Type B pancreatic cell (in vitro differentiated cells): ENCODE results near the gene NALCN. TPM values are rescaled to one million over a fixed set of nuclear protein-coding genes. Genes with fewer than 3 reads are reported as not detected.
A peak's percentile ranks its signal among the peaks of the same experiment; 100 is the strongest.

Experiments
- DNase-seq: peaks from one replicate; pipeline ENCODE4 v3.0.0; 2021; ENCODE audit warnings: mixed read lengths; ENCODE audit not compliant: unreplicated experiment; ENCODE audit errors: extremely low spot score
- H3K27ac Mint-ChIP-seq: 2 replicates; pipeline ENCODE4 v1.8.0; 2021; ENCODE audit warnings: mild to moderate bottlenecking, mixed read lengths
- H3K27me3 Mint-ChIP-seq: 2 replicates; pipeline ENCODE4 v1.8.0; 2021; ENCODE audit warnings: mixed read lengths
- H3K36me3 Mint-ChIP-seq: 2 replicates; pipeline ENCODE4 v1.8.0; 2021; ENCODE audit warnings: mixed read lengths
- H3K4me1 Mint-ChIP-seq: one replicate; pipeline ENCODE4 v1.8.0; 2021; ENCODE audit warnings: mixed read lengths; ENCODE audit not compliant: unreplicated experiment
- H3K4me3 Mint-ChIP-seq: 2 replicates; pipeline ENCODE4 v1.8.0; 2021; ENCODE audit warnings: mild to moderate bottlenecking, mixed read lengths
- H3K9me3 Mint-ChIP-seq: 2 replicates; pipeline ENCODE4 v1.8.0; 2021; ENCODE audit warnings: mixed read lengths
- total RNA-seq: library from RNA; stranded (reverse); gene quantifications from 2 replicates; pipeline ENCODE4 v1.2.1, GENCODE V29; 2021; ENCODE audit warnings: low replicate concordance
- TF ChIP-seq, protein P1 (sequence below): fragments of 200-600 bp; sonication (generic); conservative IDR thresholded peaks from 2 replicates; pipeline ENCODE4 v1.5.0; 2021; ENCODE audit warnings: antibody characterized with exemption, mild to moderate bottlenecking

Gene NALCN
- total RNA-seq, 1 donor from 2014 or later = 0.70 TPM

DNA sequence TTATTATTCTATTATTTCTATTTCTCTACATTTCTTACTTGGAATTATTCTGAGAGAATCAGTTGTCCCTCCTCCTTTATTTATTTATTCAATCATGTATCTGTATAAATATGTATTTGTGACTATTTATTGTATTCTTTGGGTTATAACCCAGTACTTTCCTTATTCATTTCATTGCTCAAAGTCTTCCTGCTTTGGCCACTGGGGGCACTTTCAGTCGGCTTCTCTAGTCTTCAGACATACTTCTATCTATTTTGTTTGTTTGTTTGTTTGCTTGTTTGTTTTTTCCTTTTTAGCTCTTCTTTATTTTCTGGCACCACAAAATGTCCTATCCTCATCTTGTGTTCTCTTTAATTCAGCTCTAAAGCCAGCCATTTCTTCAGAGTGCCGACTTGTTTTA is 260.4 kb downstream of the NALCN start:
- TF ChIP-seq, protein P1, sequence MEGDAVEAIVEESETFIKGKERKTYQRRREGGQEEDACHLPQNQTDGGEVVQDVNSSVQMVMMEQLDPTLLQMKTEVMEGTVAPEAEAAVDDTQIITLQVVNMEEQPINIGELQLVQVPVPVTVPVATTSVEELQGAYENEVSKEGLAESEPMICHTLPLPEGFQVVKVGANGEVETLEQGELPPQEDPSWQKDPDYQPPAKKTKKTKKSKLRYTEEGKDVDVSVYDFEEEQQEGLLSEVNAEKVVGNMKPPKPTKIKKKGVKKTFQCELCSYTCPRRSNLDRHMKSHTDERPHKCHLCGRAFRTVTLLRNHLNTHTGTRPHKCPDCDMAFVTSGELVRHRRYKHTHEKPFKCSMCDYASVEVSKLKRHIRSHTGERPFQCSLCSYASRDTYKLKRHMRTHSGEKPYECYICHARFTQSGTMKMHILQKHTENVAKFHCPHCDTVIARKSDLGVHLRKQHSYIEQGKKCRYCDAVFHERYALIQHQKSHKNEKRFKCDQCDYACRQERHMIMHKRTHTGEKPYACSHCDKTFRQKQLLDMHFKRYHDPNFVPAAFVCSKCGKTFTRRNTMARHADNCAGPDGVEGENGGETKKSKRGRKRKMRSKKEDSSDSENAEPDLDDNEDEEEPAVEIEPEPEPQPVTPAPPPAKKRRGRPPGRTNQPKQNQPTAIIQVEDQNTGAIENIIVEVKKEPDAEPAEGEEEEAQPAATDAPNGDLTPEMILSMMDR = peak; percentile 74
- DNase-seq = no peak
- H3K27ac Mint-ChIP-seq = no peak overlapping the region
- no peaks in the 10 kb centered on the region for H3K4me1 Mint-ChIP-seq
- H3K36me3 Mint-ChIP-seq = no peaks in the 10 kb centered on the region
- H3K9me3 Mint-ChIP-seq = no peaks in the 10 kb centered on the region
- no peak overlapping the region for H3K4me3 Mint-ChIP-seq
- H3K27me3 Mint-ChIP-seq = peaks cover 27% of the 10 kb centered on the region

DNA sequence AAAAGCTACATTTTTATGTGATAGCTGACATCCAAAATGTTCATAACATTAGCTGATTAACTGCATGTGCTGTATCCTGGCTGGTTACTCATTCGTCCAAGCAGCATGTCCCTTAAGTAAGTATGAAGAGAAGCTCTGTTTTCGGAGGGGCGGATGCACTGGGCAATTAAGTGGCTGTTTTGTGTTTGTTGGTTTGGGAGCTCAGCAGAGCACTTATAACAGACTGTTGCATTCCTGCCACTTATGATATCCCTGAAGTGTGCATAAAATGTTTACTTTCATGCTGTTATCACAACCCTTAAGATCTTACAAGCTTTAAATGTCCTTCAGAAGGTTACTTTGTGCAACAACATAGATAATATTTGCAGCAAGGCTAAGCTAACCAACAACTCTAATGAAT is 264.1 kb downstream of the NALCN start:
- Mint-ChIP-seq H3K9me3 (no peaks in the 10 kb centered on the region), H3K4me1 (peaks cover 4% of the 10 kb centered on the region), H3K27me3 (peaks cover 33% of the 10 kb centered on the region), H3K4me3 (no peak overlapping the region), H3K36me3 (no peaks in the 10 kb centered on the region), H3K27ac (no peak overlapping the region)
- TF ChIP-seq, protein P1 = no peak
- no peak for DNase-seq

GRCh38 chr13:101150998-101151397 is 265.3 kb downstream of the NALCN start:
- H3K4me3 Mint-ChIP-seq = no peak overlapping the region
- H3K27ac Mint-ChIP-seq = no peak overlapping the region
- H3K4me1 Mint-ChIP-seq = peaks cover 4% of the 10 kb centered on the region

GRCh38 chr13:101149735-101150384 is 266.4 kb downstream of the NALCN start:
- peaks cover 36% of the 10 kb centered on the region for H3K27me3 Mint-ChIP-seq
- no peaks in the 10 kb centered on the region for H3K9me3 Mint-ChIP-seq
- TF ChIP-seq, protein P1 = peak; percentile 59
- peaks cover 4% of the 10 kb centered on the region for H3K4me1 Mint-ChIP-seq
- no peak for DNase-seq
- no peaks in the 10 kb centered on the region for H3K36me3 Mint-ChIP-seq
- H3K27ac Mint-ChIP-seq = no peak overlapping the region
- no peak overlapping the region for H3K4me3 Mint-ChIP-seq

More at GRCh38 chr13:101150998-101151397, 265.3 kb downstream of the NALCN start:
- H3K36me3 Mint-ChIP-seq = no peaks in the 10 kb centered on the region
- peaks cover 40% of the 10 kb centered on the region for H3K27me3 Mint-ChIP-seq
- TF ChIP-seq, protein P1 = no peak
- H3K9me3 Mint-ChIP-seq = no peaks in the 10 kb centered on the region
- no peak for DNase-seq

GRCh38 chr13:101146101-101146898 is 270.0 kb downstream of the NALCN start:
- TF ChIP-seq, protein P1 = no peak
- Mint-ChIP-seq H3K4me3 (no peak overlapping the region), H3K4me1 (peaks cover 4% of the 10 kb centered on the region), H3K36me3 (no peaks in the 10 kb centered on the region), H3K27me3 (peaks cover 28% of the 10 kb centered on the region), H3K9me3 (no peaks in the 10 kb centered on the region), H3K27ac (no peak overlapping the region)
- DNase-seq = no peak
